Chondrocyte (in vitro differentiated cells): Measurements from ENCODE around the gene USP35. TPM values are rescaled to one million over a fixed set of nuclear protein-coding genes. Genes with fewer than 3 reads are reported as not detected.

Experiments
- DNase-seq: peaks from one replicate; pipeline ENCODE4 v3.0.0; 2021; ENCODE audit warnings: mixed read lengths, low spot score
- H3K27ac Mint-ChIP-seq: one replicate; pipeline ENCODE4 v1.8.0; 2021; ENCODE audit warnings: mild to moderate bottlenecking, moderate library complexity, mixed read lengths; ENCODE audit not compliant: unreplicated experiment
- H3K27me3 Mint-ChIP-seq: 2 replicates; pipeline ENCODE4 v1.8.0; 2021; ENCODE audit warnings: low read depth, mixed read lengths
- H3K36me3 Mint-ChIP-seq: 2 replicates; pipeline ENCODE4 v1.8.0; 2021; ENCODE audit warnings: low read depth, mixed read lengths
- H3K4me1 Mint-ChIP-seq: 2 replicates; pipeline ENCODE4 v1.8.0; 2021; ENCODE audit warnings: low read depth, mild to moderate bottlenecking, mixed read lengths
- H3K4me3 Mint-ChIP-seq: one replicate; pipeline ENCODE4 v1.8.0; 2021; ENCODE audit warnings: mild to moderate bottlenecking, moderate library complexity, mixed read lengths; ENCODE audit not compliant: unreplicated experiment
- H3K9me3 Mint-ChIP-seq: 2 replicates; pipeline ENCODE4 v1.8.0; 2021; ENCODE audit warnings: low read depth, mixed read lengths
- total RNA-seq: library from RNA; stranded (reverse); gene quantifications from 3 replicates; pipeline ENCODE4 v1.2.1, GENCODE V29; 2021
- TF ChIP-seq, protein P1 (sequence below): fragments of 200-600 bp; sonication (generic); IDR thresholded peaks from 2 replicates; pipeline ENCODE4 v1.5.0; 2021; ENCODE audit warnings: antibody characterized with exemption, mild to moderate bottlenecking, moderate library complexity

USP35 gene
- total RNA-seq, 1 donor from 2014 or later, result 14.0 TPM

DNA sequence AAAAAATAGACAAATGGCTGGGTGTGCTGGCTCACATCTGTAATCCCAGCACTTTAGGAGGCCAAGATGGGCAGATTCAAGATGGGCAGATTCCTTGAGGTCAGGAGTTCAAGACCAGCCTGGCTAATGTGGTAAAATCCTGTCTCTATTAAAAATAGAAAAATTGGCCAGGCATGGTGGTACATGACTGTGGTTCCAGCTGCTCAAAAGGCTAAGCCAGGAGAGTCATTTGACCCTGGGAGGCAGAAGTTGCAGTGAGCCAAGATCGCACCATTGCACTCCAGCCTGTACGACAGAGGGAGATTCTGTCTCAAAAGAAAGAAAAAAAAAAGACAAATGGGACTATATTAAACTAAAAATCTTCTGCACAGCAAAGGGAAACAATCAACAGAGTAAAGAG is 55.4 kb downstream of the USP35 start:
- DNase-seq, result no peak
- Mint-ChIP-seq H3K27me3 (no peaks in the 10 kb centered on the region), H3K9me3 (peaks cover 25% of the 10 kb centered on the region), H3K36me3 (peaks cover 18% of the 10 kb centered on the region), H3K4me1 (no peaks in the 10 kb centered on the region), H3K27ac (no peak overlapping the region), H3K4me3 (no peak overlapping the region)
- TF ChIP-seq, protein P1, sequence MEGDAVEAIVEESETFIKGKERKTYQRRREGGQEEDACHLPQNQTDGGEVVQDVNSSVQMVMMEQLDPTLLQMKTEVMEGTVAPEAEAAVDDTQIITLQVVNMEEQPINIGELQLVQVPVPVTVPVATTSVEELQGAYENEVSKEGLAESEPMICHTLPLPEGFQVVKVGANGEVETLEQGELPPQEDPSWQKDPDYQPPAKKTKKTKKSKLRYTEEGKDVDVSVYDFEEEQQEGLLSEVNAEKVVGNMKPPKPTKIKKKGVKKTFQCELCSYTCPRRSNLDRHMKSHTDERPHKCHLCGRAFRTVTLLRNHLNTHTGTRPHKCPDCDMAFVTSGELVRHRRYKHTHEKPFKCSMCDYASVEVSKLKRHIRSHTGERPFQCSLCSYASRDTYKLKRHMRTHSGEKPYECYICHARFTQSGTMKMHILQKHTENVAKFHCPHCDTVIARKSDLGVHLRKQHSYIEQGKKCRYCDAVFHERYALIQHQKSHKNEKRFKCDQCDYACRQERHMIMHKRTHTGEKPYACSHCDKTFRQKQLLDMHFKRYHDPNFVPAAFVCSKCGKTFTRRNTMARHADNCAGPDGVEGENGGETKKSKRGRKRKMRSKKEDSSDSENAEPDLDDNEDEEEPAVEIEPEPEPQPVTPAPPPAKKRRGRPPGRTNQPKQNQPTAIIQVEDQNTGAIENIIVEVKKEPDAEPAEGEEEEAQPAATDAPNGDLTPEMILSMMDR, result no peak

DNA sequence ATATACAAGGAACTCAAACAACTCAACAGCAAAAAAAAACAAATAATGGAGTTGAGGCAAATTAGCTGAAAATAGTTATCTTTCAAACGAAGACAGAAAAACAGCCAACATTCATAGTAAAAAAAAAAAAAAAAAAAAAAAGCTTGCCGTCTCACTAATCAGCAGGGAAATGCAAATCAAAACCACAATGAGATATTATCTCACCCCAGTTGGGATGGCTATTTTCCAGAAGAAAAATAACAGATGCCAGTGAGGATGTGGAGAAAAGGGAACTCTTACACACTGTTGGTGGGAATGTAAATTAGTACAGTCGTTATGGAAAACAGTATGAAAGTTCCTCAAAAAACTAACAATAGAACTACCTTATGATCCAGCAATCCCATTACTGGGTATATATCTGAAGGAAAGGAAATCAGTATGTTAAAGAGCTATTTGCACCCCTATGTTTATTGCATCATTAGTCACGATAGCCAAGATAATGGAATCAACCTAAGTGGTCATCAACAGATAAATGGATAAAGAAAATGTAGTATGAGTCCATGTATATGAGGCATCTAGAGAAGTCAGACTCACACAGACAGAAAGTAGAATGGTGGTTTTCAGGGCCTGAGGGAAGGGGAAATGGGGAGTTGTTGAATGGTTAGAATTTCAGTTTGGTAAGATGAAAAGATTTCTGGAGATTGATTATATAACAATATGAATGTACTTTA is 56.0 kb downstream of the USP35 start:
- Mint-ChIP-seq H3K27me3 (no peaks in the 10 kb centered on the region), H3K4me1 (no peaks in the 10 kb centered on the region), H3K36me3 (peaks cover 18% of the 10 kb centered on the region), H3K9me3 (peaks cover 25% of the 10 kb centered on the region), H3K4me3 (no peak overlapping the region), H3K27ac (no peak overlapping the region)
- TF ChIP-seq, protein P1, result no peak
- no peak for DNase-seq

DNA sequence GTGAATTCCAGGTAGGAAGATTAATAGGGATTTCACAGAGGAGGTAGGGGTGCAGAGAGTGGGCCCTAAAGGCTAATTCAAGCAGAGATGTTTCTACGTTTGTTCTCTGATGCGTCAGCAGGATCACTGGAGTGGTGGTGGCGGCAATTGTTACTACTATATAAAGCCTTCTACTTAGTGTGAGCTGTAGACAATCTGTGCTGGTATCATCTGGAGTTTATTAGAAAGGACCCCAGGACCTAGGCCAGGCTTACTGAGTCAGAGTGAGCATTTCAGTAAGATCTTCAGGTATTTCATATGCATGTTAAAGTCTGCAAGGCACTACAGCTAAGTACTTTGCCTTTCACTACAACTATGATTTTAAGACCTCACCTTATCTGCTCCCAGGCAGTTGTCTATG is 59.5 kb downstream of the USP35 start:
- DNase-seq, result no peak
- no peaks in the 10 kb centered on the region for H3K27me3 Mint-ChIP-seq
- peaks cover 6% of the 10 kb centered on the region for H3K9me3 Mint-ChIP-seq
- H3K4me1 Mint-ChIP-seq, result peaks cover 7% of the 10 kb centered on the region
- TF ChIP-seq, protein P1, result no peak
- H3K36me3 Mint-ChIP-seq, result peaks cover 12% of the 10 kb centered on the region
- no peak overlapping the region for H3K4me3 Mint-ChIP-seq
- H3K27ac Mint-ChIP-seq, result no peak overlapping the region

DNA sequence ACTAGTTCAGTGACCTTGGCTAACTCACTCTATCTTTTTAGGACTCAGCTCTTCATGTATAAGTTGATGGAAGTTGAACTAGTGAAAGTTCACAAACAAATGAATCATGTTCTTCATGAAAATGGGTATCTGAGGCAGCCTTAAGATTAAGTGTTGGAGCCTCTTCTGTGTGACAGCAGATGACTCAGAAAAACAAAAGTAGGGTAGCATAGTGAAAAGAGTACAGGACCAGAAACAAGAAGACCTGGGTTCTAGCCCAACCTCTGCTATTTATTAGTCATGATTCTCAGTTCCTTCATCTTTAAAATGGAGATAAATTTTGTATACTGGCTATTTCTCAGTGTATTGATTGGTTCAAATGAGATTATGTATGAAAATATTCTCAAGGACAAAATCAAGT is 60.2 kb downstream of the USP35 start:
- DNase-seq, result no peak
- Mint-ChIP-seq H3K4me3 (no peak overlapping the region), H3K27me3 (no peaks in the 10 kb centered on the region), H3K27ac (no peak overlapping the region), H3K4me1 (peaks cover 7% of the 10 kb centered on the region), H3K9me3 (peaks cover 6% of the 10 kb centered on the region), H3K36me3 (peaks cover 13% of the 10 kb centered on the region)
- TF ChIP-seq, protein P1, result no peak

DNA sequence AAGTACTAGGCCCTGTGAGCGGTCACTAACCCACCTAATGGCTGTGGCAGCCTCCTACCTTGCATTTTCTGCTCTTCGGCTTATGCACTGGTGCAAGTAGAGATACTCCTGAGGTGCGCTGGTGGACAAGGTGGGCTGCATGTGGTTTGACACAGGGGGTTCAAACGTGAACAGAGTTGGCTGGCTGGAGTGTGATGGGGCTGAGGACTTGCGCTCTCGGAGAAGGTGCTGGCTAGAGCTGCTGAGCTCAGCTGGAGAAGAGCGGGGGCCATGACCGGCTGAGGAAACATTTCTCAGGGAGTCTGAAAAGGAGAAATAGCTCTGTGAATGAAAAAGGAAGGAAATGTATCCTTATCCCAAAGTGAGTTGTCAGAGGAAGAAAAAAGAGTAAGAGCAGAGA is 61.4 kb downstream of the USP35 start:
- DNase-seq, result no peak
- TF ChIP-seq, protein P1, result no peak
- H3K36me3 Mint-ChIP-seq, result peaks cover 13% of the 10 kb centered on the region
- H3K27ac Mint-ChIP-seq, result no peak overlapping the region
- peaks cover 3% of the 10 kb centered on the region for H3K9me3 Mint-ChIP-seq
- peaks cover 7% of the 10 kb centered on the region for H3K4me1 Mint-ChIP-seq
- H3K27me3 Mint-ChIP-seq, result no peaks in the 10 kb centered on the region
- H3K4me3 Mint-ChIP-seq, result no peak overlapping the region
